ENCODE data around the gene MFSD2A.

MFSD2A gene

DNA sequence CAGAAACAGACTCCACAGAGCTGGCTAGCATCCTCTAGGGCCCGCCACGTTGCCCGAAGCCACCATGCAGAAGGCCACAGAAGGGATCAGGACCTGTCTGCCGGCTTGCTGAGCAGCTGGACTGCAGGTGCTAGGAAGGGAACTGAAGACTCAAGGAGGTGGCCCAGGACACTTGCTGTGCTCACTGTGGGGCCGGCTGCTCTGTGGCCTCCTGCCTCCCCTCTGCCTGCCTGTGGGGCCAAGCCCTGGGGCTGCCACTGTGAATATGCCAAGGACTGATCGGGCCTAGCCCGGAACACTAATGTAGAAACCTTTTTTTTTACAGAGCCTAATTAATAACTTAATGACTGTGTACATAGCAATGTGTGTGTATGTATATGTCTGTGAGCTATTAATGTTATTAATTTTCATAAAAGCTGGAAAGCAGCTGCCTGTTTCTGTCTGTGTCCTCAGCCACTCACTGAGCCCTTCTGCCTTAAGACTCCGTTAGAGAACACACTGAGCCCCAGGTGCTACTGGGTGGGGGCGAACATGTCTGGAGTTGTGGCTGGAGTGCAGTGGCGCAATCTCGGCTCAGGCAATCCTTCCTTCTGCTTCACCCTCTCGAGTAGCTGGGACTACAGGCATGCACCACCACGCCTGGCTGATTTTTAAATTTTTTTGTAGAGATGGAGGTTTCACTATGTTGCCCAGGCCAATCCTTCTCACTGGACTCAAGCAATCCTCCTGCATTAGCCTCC is 14.8 kb downstream of the MFSD2A start:
- no peak overlapping the region for H3K4me3 ChIP-seq (replicated peaks; ENCODE audit: low read depth, low read length)
- no peak for DNase-seq (ENCODE audit: low read depth)
- TF ChIP-seq CTCF (IDR thresholded peaks at IDR 0.05; ENCODE audit: low read length, missing control alignments): no peak

- TF ChIP-seq CTCF (IDR thresholded peaks at IDR 0.05; ENCODE audit: low read length, missing control alignments): no peak
- H3K4me3 ChIP-seq (replicated peaks; ENCODE audit: low read depth, low read length): no peak overlapping the region
- no peak for DNase-seq (ENCODE audit: low read depth)
Observed at GRCh38 chr1:39970274-39970673, 15.3 kb downstream of the MFSD2A start.

DNA sequence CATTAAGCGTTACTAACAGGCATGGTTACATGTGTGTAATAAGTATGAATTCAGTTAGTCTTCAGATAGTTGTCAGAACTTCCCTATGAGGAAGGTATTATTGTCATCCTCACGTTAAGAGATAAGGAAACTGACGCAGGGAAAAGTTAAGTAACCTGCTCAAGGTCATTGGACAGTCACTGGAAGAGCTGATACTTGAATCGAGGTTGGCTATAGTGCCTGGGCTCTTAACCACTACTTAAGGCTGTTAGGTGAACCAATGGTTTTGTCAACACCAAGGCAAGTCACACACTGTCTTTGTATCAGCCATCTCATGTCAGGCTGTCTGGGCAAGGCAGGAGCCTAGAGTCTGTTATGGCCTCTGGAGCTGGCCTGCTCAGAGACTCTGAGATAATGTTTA is 16.2 kb downstream of the MFSD2A start:
- H3K4me3 ChIP-seq (replicated peaks; ENCODE audit: low read depth, low read length): no peak overlapping the region
- TF ChIP-seq CTCF (IDR thresholded peaks at IDR 0.05; ENCODE audit: low read length, missing control alignments): no peak
- no peak for DNase-seq (ENCODE audit: low read depth)

GRCh38 chr1:39973503-39974135 is 18.7 kb downstream of the MFSD2A start:
- peak; percentile 100 for TF ChIP-seq CTCF (IDR thresholded peaks at IDR 0.05; ENCODE audit: low read length, missing control alignments)
- DNase-seq (ENCODE audit: low read depth): peak; percentile 76
- H3K4me3 ChIP-seq (replicated peaks; ENCODE audit: low read depth, low read length): no peak overlapping the region

DNA sequence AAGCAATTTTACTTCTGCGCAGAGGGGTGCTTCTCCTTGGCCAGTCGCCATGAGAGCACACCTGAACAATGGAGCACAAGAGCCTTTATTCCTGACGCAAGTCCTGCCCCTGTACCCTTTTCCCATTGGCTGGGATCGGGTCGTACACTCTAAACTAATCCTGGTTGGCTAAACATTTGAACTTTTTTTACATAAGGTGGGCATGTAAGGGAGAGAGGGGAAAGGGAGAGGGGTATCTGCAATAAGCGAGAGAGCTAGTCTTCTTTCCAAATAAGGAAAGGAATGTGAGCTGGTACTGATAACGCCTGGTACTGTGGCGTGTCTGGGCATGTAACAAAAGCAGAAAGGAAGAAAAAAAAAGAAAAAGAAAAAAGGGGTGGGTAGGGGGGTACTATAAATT is 21.8 kb downstream of the MFSD2A start:
- no peak overlapping the region for H3K4me3 ChIP-seq (replicated peaks; ENCODE audit: low read depth, low read length)
- DNase-seq (ENCODE audit: low read depth): peak; percentile 36
- no peak for TF ChIP-seq CTCF (IDR thresholded peaks at IDR 0.05; ENCODE audit: low read length, missing control alignments)

GRCh38 chr1:39977202-39977601 is 22.3 kb downstream of the MFSD2A start:
- no peak for TF ChIP-seq CTCF (IDR thresholded peaks at IDR 0.05; ENCODE audit: low read length, missing control alignments)
- peak; percentile 38 for DNase-seq (ENCODE audit: low read depth)
- no peak overlapping the region for H3K4me3 ChIP-seq (replicated peaks; ENCODE audit: low read depth, low read length)

GRCh38 chr1:39979654-39980053 is 24.7 kb downstream of the MFSD2A start:
- no peak for DNase-seq (ENCODE audit: low read depth)
- H3K4me3 ChIP-seq (replicated peaks; ENCODE audit: low read depth, low read length): no peak overlapping the region
- TF ChIP-seq CTCF (IDR thresholded peaks at IDR 0.05; ENCODE audit: low read length, missing control alignments): no peak

Measured in fibroblast of pulmonary artery (primary cell).